ENCODE measurements around the gene STIM2.
"Not testable (repeated sequence)": the region's sequence is repeated elsewhere in the genome, so short reads cannot be mapped to it uniquely, and the experiment has no call there.

The STIM2 gene

DNA sequence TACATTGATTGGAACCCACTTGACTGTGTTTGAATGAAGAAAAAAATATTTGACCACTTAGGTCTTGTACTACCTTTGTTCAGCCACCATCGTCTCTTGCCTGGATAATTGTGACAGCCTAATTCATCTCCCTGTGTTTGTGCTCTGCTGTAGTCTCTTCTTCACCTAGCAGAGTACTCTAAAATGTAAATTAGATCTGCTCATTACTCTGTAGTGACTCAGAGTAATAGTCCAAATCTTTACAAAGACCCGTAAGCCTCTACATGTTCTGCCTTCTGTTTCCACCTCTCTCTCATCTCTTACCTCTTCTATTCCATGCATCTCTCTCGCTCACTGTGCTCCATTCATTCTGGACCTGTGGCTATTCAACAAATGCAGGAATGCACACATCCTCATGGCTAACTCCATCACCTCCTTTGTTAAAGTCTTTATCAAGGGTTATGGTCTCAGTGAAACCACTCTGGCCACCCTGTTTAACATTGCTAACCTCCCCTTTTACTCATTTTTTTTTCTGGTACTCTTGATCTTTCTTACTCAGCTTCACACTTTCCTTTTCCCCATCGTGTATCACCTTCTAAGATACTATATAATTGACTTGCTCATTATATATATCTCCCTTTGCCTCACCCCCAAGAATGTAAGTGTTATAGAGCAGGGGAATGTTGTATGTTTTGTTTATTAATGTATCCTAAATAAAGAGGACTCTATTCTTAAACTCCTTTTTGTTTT is 98.4 kb downstream of the STIM2 start:
- DNase-seq, result no peak

DNA sequence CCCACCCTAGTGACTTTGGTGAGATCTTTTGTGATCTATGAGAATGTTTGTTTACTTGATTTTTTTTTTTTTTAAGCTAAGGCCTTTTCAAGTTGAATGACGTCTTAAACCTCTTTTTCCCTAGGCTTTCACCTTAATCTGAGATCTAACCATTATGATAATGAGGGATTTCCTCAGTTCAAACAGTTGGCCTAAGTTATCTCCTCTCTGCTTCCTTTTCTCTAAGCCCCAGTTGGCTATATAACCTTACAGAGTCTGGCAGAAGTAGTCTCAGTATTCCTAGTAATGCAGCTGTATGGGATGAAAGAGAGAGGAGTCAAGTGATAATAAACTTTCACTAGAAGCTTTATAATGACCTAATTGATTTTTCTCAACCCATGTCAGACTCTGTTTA is 99.0 kb downstream of the STIM2 start:
- no peak for DNase-seq

DNA sequence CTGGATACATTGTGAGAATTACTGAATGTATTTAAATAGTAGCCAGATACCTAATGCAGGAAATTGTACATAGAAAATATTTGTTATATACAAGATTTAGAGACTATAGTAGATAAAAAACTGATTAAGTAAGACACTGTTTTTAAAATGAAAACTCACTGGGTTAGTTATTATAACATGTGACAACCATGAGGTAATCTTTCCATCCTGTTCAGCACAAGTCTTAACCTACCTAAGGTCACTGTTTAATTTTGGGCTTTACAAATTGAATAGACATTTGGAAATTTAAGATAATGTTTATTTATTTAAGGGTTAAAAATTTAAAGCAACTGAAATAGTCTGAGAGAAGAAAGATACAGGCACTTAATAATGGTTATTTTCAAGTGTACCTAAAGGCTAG is 102.1 kb downstream of the STIM2 start:
- DNase-seq, result no peak

DNA sequence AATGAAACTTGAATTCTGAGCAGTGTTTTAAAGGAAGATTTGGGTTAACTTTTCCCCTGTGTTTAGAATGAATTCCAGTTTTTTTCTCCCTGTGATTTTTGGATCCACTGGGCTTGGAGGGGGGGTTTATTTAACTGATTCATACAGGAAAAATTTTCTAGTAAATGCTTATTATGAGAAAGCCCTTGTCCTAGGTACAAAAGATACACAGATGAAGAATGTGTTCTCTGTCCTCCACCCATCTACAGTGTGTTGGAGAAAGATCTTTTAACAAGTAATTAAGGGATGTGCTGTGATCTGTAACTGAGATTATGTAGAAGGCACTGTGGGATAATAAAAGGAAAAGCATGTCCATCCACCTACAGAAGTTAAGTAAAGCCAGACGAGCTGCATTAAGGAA is 103.9 kb downstream of the STIM2 start:
- no peak for DNase-seq

DNA sequence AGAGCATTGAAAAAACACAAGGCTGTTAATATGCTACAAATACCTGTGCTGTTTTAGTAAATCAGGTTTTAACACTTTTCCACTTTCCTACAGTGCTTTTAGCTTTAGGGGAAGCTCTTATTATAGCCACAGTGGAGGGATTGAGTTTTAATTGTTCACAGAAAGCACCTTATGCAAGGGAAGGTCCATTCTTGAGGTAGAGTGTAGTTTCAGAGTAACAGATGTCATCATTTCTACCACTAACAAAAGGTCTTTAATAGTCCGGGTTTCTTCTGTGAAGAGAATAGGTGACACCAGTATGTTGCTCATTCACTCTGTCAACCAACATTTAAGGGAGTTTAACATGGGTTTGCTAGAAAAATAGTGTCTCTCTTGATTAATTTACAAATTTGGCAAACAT is 104.4 kb downstream of the STIM2 start:
- DNase-seq, result no peak

DNA sequence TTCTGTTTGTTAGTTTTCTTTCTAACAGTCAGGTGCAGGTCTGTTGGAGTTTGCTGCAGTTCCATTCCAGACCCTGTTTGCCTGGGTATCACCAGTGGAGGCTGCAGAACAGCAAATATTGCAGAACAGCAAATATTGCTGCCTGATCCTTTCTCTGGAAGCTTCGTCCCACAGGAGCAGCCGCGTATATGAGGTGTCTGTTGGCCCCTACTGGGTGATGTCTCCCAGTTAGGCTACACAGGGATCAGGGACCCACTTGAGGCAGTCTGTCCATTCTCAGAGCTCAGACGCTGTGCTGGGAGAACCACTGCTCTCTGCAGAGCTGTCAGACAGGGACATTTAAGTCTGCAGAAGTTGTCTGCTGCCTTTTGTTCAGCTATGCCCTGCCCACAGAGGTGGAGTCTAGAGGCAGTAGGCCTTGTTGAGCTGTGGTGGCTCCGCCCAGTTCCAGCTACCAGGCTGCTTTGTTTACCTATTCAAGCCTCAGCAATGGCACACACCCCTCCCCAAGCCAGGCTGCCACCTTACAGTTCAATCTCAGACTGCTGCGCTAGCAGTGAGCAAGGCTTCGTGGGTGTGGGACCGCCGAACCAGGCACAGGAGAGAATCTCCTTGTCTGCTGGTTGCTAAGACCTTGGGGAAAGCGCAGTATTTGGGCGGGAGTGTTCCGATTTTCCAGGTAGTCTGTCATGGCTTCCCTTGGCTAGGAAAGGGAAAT is 115.0 kb downstream of the STIM2 start:
- not testable (repeated sequence) for DNase-seq

DNA sequence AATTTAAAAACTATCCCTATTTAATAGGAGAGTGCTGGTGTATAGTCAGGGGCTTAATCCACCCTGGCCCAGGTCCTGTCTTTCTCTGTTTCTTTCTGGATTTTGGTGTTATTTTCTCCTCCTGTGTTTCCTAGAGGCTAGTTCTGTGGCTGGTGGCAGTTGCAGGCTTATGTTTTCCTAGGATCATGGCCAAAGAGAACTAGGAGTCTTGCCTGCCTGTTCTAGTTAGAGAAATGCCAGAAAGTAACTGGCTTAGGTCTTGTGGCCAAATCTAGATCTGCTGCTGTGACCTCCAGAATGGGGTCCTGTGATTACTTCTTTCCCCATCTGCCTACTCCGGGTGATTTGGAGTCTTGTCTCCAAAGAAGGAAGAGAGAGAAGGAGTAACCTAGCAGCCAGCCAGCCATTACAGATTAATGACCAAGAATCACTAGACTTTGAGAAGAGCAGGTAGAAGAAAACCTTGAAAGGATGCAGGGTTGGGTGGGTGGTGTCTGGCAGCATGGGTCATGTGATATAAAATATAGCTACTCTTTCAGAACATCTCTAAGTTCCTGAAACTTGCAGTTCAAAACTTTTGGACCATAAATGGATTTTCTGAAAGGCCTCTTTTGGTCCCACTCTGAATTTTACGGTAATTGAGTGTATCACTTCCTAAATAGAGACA is 117.9 kb downstream of the STIM2 start:
- DNase-seq, result no peak

DNA sequence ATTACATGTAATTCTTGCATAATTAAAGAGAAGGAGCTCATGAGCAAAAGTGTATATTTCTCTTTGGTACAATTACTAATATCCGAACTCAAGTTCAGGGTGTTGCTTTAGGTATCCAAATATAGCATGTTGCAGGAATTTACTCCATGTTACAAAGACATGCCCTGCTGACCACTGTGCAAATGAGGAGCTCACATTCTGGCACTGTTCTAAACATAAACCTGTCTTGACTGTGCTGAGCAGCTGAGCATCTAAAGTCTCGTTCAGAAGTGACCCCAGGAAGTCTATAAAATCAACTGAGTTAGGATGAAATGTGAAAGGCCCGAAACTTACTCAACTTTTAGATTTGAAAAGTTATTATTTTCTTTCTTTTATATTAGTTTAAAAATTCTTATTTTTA is 124.3 kb downstream of the STIM2 start:
- no peak for DNase-seq

DNA sequence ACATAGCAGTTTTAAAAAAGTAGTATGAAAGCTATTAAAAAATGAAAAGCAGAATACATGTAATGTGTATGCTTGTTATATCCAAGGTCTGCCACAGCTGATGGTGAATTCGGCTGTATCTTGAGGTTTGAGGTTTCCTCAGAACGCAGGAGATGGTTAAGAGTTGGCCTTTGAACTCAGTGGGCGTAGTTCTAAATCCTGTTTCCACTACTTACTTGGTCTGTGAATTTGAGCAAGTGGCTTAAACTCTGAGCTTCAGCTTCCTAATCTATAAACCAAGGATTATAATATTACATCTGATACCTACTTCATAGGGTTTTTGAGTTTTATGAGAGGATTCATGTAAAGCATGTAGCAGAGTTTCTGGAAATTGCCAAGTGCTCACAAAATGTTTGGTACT is 125.2 kb downstream of the STIM2 start:
- no peak for DNase-seq

DNA sequence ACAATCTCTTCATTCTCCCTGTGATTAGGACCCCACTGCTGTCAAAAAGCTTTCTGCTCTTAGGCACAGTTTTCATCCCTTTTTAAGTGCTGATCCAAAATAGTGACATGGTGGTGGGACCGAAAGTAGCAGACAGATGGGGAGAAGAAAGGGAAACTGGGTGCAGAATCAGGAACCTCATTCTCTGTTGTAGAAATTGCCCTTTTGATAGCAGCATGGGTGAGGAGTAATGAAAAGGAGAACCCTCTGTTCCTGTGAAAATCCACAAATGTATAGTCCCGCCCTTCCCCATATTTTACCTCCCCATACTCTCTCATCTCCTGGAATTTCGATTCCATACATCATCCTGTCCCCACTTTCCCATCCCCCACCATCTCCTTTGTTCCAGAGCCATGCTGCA is 126.5 kb downstream of the STIM2 start:
- no peak for DNase-seq

DNA sequence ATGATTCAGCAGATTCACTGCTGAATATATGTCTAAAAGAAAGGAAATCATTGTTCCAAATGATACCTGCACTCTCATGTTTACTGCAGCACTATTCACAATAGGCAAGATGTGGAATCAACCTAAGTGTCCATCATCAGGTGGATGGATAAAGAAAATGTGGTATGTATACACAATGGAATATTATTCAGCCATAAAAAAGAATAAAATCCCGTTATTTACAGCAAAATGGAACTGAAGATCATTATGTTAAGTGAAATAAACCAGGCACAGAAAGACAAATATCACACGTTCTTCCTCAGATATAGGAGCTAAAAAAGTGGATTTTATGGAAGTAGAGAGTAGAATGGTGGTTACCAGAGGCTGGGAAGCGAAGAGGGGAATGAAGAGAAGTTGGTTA is 130.4 kb downstream of the STIM2 start:
- no peak for DNase-seq

DNA sequence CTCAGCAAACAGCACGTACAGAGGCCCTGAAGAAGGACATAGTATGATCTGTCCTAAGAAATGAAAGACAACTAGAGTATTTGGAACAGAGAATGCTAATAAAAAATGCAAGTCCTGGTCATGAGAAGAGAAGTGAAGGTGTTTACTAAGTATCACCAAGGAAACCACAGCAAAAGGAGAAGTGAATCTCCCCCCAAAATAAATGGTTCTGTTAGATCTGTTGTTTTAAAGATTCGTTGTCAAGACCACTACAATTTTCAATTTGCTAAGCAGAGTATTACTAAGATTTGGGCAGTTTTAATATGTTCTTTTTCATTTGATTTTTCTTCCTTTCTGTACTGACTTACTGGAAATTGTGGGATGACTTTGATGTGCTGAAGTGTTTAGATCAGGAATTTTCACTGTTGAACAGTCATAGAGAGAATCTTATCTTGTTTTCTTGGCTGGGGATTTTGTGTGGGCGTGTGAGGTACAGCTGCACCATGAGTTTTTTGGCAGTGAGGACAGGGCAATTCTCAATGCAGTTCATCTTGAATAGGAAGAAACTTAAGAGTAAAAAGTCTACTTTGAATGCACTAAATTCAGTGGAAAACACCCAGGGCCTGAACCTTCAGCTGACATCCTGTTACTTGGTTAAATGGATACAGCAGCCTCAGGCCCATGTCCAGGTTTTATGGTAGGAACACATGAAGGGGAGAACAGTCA is 132.2 kb downstream of the STIM2 start:
- no peak for DNase-seq

DNA sequence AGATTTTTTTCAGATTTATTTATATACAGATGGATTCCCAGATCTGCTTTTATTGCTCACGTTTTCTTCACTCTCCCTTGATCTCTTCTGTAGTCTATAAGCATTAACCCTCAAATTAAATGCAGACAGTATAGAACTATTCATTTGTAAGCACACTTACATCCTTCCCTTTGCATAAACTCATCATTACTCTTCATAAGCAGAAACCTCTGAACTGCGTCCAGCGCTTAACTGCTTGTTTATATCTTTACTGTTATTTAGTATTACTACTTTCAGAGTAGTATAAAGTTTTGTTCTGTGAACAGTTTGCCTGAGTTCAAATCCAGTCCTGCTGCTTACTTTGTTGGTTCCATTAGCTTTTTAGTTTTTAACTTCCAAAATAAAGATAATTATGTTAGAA is 132.9 kb downstream of the STIM2 start:
- no peak for DNase-seq

DNA sequence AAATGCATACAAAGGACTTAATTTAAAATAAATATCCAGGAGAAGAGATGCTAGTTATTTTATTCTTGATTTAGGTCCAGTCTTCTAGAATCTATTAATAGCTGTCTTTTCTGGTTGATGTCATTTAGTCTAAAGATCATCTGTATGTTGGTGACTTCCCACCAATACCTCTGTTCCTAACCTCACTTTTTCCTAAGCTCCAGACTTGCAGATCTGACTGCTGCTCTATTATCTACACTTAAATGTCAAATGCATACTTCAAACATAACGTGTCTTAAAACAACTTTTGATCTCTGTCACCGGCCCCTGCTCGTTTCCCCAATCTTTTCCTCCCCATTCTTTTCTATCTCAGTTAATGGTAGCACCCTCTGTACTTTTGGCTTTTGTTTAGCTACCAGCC is 133.3 kb downstream of the STIM2 start:
- no peak for DNase-seq

DNA sequence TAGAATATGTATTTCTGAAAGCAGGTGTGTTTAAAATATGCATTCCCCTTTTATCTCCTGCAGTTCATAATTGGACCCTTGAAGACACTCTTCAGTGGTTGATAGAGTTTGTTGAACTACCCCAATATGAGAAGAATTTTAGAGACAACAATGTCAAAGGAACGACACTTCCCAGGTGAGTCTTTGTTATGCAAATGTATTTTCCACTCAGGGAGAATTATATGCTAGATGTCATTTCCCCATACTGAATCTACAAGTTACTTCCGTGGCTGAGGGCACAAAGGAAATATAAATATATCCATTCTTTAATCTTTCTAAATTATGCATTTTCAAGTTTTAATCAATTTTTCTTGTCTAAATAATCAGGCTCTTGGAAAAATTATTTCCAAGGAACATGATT is 134.7 kb downstream of the STIM2 start:
- DNase-seq, result no peak

DNA sequence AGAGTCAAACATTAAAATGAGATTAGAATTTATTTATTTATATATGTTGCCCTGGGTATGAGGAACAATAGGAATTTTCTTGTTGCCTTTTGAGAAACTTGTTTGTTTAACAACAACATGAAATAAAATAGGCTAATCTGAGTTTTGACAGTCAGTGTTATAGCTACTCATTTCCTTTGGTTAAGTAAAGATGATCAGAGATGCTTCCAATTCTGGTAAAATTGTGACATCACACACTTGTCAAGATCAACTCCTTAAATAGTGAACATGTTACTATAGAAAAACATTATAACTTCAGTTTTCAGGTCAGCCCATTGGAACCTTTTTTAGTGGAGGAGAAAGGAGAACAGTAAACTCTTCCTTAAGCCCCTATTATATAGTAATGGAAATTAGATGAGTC is 136.1 kb downstream of the STIM2 start:
- no peak for DNase-seq

DNA sequence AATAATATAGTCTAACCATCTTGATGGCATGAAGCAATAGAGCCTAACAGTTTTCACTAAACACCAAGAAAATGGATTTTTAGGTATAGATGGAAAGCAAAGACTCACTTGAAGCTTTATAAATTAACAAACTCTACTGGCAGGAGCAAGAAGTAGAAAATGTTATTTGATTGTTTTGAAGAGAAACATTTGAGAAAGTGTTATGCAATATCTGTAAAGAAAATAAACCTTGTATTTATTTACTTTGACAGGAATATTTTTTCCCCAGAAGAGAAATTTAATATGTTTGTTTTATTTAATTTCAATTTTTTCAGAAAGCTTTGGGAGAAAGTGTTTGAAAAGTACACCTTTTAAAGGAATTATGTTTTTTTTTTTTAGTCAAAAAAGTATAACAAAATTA is 139.0 kb downstream of the STIM2 start:
- DNase-seq, result no peak

DNA sequence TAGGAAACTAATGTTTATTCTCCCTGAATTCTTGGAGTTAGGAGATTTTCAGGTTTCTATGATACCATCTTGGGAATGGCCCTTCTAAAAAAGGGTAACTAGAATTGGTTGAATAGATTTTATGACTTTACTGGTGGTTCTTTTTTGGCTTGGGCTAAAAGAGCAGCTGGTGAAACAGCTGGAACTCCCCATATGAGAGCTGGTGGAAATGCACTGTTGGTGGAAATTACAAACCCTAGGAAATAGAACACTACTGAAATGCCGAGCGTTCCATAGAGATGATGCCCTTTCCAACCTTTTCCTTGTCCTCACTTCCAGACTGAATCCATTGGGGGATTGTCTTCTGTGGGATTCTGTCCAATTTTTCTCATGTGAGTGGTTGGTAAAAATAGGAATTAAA is 139.5 kb downstream of the STIM2 start:
- DNase-seq, result no peak

DNA sequence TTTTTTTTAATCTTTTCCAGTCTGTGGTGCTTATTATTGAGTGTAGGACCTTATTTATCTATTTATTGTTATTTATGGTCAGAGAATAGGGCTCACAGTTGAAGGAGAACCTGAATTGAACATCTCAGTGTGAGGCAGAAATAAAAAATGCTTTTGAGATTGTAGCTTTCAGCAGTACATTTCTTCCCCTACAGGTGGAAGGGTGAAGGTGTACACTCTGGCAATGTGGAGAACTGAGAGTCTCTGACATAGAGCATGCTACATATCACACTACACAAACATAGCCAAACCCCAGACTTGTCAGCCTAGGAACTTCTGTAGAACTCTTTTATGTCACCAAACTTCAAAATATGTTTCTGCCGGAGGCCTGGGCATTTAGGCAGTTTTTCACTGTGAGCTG is 140.2 kb downstream of the STIM2 start:
- no peak for DNase-seq

DNA sequence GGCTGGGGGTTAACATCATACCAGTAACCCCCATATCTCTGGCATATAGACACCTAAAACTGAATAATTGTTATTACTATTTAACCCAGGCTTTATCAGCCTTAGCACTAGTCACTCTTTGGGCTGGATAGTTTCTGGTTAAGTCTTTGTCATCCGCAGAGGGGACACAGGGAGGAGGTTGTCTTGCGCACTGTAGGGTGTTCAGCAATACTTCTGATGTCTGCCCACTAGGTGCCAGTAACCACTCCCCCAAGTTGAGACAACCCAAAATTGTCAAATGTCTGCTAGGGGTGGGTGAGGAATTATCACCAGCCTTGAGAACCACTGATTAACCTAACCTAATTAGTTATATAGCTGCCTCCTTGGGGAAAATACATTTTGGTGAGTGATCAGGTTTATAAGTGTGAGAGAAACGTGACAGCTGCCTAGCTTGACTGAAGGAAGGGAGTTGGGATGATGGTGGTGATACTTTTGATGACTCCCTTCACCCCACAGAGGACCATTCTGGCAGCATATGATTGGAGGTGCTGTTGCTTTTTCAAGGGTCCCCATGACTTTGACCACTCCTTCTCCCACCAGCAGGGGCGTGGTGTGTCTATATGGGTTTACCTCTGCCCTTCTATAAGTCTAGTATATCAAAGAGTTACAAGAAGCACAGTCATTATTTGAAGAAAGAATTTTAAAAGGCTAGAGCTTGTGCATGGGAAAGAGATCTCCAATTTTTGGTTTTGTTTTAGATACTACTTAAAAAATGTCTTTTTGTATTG is 140.9 kb downstream of the STIM2 start:
- no peak for DNase-seq

DNA sequence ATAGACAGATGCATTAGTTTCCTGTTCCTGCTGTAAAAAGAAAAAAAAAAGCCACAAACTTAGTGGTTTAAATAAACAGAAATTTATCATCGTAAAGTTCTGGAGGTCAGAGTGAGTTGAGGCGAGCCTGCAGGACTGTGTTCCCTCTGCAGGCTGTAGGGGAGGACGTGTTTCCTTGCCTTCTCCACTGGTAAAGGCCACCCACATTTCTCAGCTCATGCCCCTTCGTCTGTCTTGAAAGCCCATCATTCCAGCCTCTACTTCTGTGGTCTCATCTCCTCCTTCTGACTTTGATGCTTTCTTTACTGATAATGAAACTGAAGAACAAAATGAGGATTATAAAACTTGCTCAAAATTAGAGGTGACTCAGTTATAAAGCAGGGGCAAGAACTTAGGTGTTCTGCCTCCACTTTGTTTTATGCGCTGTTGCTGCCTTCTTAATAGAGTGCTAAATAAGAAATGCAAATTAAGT is 143.0 kb downstream of the STIM2 start:
- DNase-seq, result no peak

DNA sequence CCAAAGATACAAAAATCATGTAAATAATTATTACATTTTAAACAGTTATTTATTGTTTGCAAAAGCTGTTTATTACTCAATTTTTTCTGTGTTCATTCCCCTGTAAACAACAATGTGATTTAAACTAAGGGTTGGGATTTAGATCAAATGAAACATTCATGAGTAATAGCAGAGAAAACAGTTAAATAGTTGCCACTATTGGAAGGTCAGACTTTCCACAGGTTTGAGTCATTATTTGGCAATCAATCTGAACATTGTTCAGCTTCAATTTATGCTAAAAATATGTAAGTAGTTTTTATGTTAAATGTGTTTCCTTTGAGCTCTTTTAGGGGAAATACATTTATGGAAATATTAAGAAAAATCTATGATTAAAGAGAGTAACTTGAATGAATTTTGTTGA is 144.9 kb downstream of the STIM2 start:
- no peak for DNase-seq

Measured in NCI-H1048 (cell line).